Activated T-helper 1 cell treated with anti-CD3 and anti-CD28 coated beads, Interleukin-12 subunit alpha, Interleukin-12 subunit beta, Interleukin-2, Interleukin-4 antibody, amounts not matched to agents 30 ng/mL and 10 ng/mL and 1 ng/mL, durations not matched to agents 14 hours and 24 hours and 36 hours (primary cell): ENCODE measurements around the gene TMEM52B. TPM values are rescaled to one million over a fixed set of nuclear protein-coding genes. Genes with fewer than 3 reads are reported as not detected.
"Not testable (repeated sequence)": the region's sequence is repeated elsewhere in the genome, so short reads cannot be mapped to it uniquely, and the experiment has no call there.

ENCODE experiments used
- DNase-seq: peaks from one replicate; pipeline ENCODE4 v3.0.0; 2021; ENCODE audit warnings: low spot score
- H3K27ac Mint-ChIP-seq: one replicate; pipeline ENCODE4 v1.8.0; 2021; ENCODE audit warnings: mild to moderate bottlenecking, mixed read lengths
- H3K27me3 Mint-ChIP-seq: one replicate; pipeline ENCODE4 v1.8.0; 2022; ENCODE audit warnings: mild to moderate bottlenecking, moderate library complexity, mixed read lengths; ENCODE audit not compliant: insufficient read depth
- H3K36me3 Mint-ChIP-seq: one replicate; pipeline ENCODE4 v1.8.0; 2021; ENCODE audit warnings: low read depth, mixed read lengths
- H3K4me1 Mint-ChIP-seq: one replicate; pipeline ENCODE4 v1.8.0; 2021; ENCODE audit warnings: low read depth, mixed read lengths
- H3K4me3 Mint-ChIP-seq: one replicate; pipeline ENCODE4 v1.8.0; 2021; ENCODE audit warnings: mild to moderate bottlenecking, moderate library complexity, mixed read lengths
- H3K9me3 Mint-ChIP-seq: one replicate; pipeline ENCODE4 v1.8.0; 2021; ENCODE audit warnings: mixed read lengths
- intact Hi-C: fragments of 100-400 bp; cut with micrococcal nuclease; formaldehyde crosslinking; loops from one replicate; pipeline ENCODE4 v1.15.1; 2024
- total RNA-seq: library from RNA; stranded (reverse); gene quantifications from 2 replicates; pipeline ENCODE4 v1.2.3, GENCODE V29; 2022

The TMEM52B gene
- total RNA-seq, 1 donor from 2014 or later = not detected

- no peaks in the 10 kb centered on the region for H3K9me3 Mint-ChIP-seq
- no peak overlapping the region for H3K27ac Mint-ChIP-seq
- H3K4me3 Mint-ChIP-seq = no peak overlapping the region
- H3K36me3 Mint-ChIP-seq = no peaks in the 10 kb centered on the region
- H3K4me1 Mint-ChIP-seq = no peaks in the 10 kb centered on the region
- intact Hi-C loops = no loop called here
- H3K27me3 Mint-ChIP-seq = peaks cover 25% of the 10 kb centered on the region
- DNase-seq = no peak
Measured at GRCh38 chr12:10205220-10205807, 26.5 kb downstream of the TMEM52B start.

GRCh38 chr12:10207136-10207535 lies 28.3 kb downstream of the TMEM52B start:
- intact Hi-C loops = no loop called here
- no peaks in the 10 kb centered on the region for H3K9me3 Mint-ChIP-seq
- H3K4me1 Mint-ChIP-seq = peaks cover 4% of the 10 kb centered on the region
- H3K4me3 Mint-ChIP-seq = no peak overlapping the region
- H3K36me3 Mint-ChIP-seq = no peaks in the 10 kb centered on the region
- peaks cover 27% of the 10 kb centered on the region for H3K27me3 Mint-ChIP-seq
- no peak for DNase-seq
- no peak overlapping the region for H3K27ac Mint-ChIP-seq

DNA sequence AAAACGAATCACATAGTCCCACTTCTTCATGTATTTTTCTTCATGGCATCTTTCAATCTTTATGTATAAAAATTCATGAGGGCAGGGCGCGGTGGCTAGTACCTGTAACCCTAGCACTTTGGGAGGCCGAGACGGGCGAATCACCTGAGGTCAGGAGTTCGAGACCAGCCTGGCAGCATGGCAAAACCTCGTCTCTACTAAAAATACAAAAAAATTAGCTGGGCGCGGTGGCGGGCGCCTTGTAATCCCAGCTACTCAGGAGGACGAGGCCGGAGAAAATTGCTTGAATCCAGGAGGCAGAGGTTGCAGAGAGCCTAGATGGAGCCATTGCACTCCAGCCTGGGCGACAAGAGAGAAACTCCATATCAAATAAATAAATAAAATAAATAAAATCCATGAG lies 31.4 kb downstream of the TMEM52B start:
- Mint-ChIP-seq H3K9me3 (no peaks in the 10 kb centered on the region), H3K36me3 (no peaks in the 10 kb centered on the region), H3K27me3 (peaks cover 30% of the 10 kb centered on the region), H3K4me1 (peaks cover 28% of the 10 kb centered on the region), H3K27ac (no peak overlapping the region), H3K4me3 (no peak overlapping the region)
- no peak for DNase-seq
- intact Hi-C loops = loop anchor here (5.0 to 10.0 kb wide), 2 partner anchors 458 to 555 kb away; no protein-coding TSS in a partner anchor

GRCh38 chr12:10211101-10211939 lies 32.5 kb downstream of the TMEM52B start:
- H3K9me3 Mint-ChIP-seq = no peaks in the 10 kb centered on the region

GRCh38 chr12:10211940-10212738 lies 33.3 kb downstream of the TMEM52B start:
- Mint-ChIP-seq H3K36me3 (no peaks in the 10 kb centered on the region), H3K27ac (peak overlapping the region; percentile 93), H3K4me1 (peaks cover 32% of the 10 kb centered on the region), H3K27me3 (peaks cover 25% of the 10 kb centered on the region), H3K4me3 (peak overlapping the region; percentile 84), H3K9me3 (no peaks in the 10 kb centered on the region)
- peak; percentile 76 for DNase-seq
- intact Hi-C loops = loop anchor here (1.0 to 10.0 kb wide), 9 partner anchors 59 to 1187 kb away; partner anchors contain the start of genes CLEC2B and MAGOHB

More at GRCh38 chr12:10211101-10211939, 32.5 kb downstream of the TMEM52B start:
- Mint-ChIP-seq H3K36me3 (no peaks in the 10 kb centered on the region), H3K4me1 (peaks cover 32% of the 10 kb centered on the region), H3K27ac (no peak overlapping the region), H3K4me3 (no peak overlapping the region), H3K27me3 (peaks cover 29% of the 10 kb centered on the region)
- DNase-seq = no peak
- intact Hi-C loops = loop anchor here (5.0 to 10.0 kb wide), 2 partner anchors 459 to 557 kb away; no protein-coding TSS in a partner anchor

DNA sequence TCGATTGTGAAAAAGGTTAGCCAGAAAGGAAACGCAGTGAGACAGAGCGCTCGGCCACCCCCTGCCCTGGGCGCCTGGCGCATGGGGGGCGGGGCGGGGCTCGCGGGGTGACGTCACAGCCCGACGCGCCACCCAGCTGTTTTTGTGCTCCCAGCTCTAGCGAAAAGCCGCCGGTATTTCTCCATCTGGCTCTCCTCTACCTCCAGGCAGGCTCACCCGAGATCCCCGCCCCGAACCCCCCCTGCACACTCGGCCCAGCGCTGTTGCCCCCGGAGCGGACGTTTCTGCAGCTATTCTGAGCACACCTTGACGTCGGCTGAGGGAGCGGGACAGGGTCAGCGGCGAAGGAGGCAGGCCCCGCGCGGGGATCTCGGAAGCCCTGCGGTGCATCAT lies 33.9 kb downstream of the TMEM52B start, which contains the start of gene GABARAPL1:
Gene GABARAPL1 (plus strand): TSS at position 139 of the 393 bp plus-strand sequence. CDS start 253 bp downstream, at position 392.
- Mint-ChIP-seq H3K36me3 (no peaks in the 10 kb centered on the region), H3K27ac (peak within 1 kb of the TSS; percentile 93), H3K4me3 (peak within 1 kb of the TSS; percentile 84), H3K27me3 (peaks cover 20% of the 10 kb centered on the region), H3K9me3 (no peaks in the 10 kb centered on the region), H3K4me1 (peaks cover 32% of the 10 kb centered on the region)
- intact Hi-C loops = loop anchor here (1.0 to 10.0 kb wide), 11 partner anchors 60 to 1188 kb away; partner anchors contain the start of genes CLEC2B, MAGOHB and STYK1
- DNase-seq = peak; percentile 67

- peaks cover 32% of the 10 kb centered on the region for H3K4me1 Mint-ChIP-seq
Measured at GRCh38 chr12:10213168-10214135, 34.6 kb downstream of the TMEM52B start.

GRCh38 chr12:10214136-10214894 lies 35.5 kb downstream of the TMEM52B start:
- H3K9me3 Mint-ChIP-seq = no peaks in the 10 kb centered on the region
- intact Hi-C loops = loop anchor here (5.0 to 10.0 kb wide), 2 partner anchors 462 to 560 kb away; no protein-coding TSS in a partner anchor
- H3K27ac Mint-ChIP-seq = peak overlapping the region; percentile 77

More at GRCh38 chr12:10213168-10214135, 34.6 kb downstream of the TMEM52B start:
- Mint-ChIP-seq H3K27me3 (peaks cover 16% of the 10 kb centered on the region), H3K27ac (peak overlapping the region; percentile 77), H3K4me3 (peak overlapping the region; percentile 84), H3K9me3 (no peaks in the 10 kb centered on the region), H3K36me3 (no peaks in the 10 kb centered on the region)
- intact Hi-C loops = loop anchor here (1.0 to 10.0 kb wide), 9 partner anchors 61 to 1189 kb away; partner anchors contain the start of genes MAGOHB and STYK1
- peak; percentile 48 for DNase-seq

GRCh38 chr12:10214895-10215267 lies 36.0 kb downstream of the TMEM52B start:
- Mint-ChIP-seq H3K27ac (no peak overlapping the region), H3K27me3 (peaks cover 16% of the 10 kb centered on the region), H3K36me3 (no peaks in the 10 kb centered on the region), H3K4me3 (peak overlapping the region; percentile 0), H3K9me3 (no peaks in the 10 kb centered on the region), H3K4me1 (peaks cover 32% of the 10 kb centered on the region)
- DNase-seq = no peak
- intact Hi-C loops = loop anchor here (5.0 to 10.0 kb wide), 2 partner anchors 463 to 560 kb away; no protein-coding TSS in a partner anchor

More at GRCh38 chr12:10214136-10214894, 35.5 kb downstream of the TMEM52B start:
- no peak for DNase-seq
- peaks cover 16% of the 10 kb centered on the region for H3K27me3 Mint-ChIP-seq
- H3K4me1 Mint-ChIP-seq = peaks cover 32% of the 10 kb centered on the region
- peak overlapping the region; percentile 84 for H3K4me3 Mint-ChIP-seq
- H3K36me3 Mint-ChIP-seq = no peaks in the 10 kb centered on the region

GRCh38 chr12:10215436-10215835 lies 36.6 kb downstream of the TMEM52B start:
- peaks cover 32% of the 10 kb centered on the region for H3K4me1 Mint-ChIP-seq
- no peaks in the 10 kb centered on the region for H3K9me3 Mint-ChIP-seq
- peaks cover 16% of the 10 kb centered on the region for H3K27me3 Mint-ChIP-seq
- intact Hi-C loops = loop anchor here (10.0 kb wide), 1 partner anchor 561 kb away; no protein-coding TSS in a partner anchor
- DNase-seq = no peak
- no peak overlapping the region for H3K27ac Mint-ChIP-seq
- no peak overlapping the region for H3K4me3 Mint-ChIP-seq
- peaks cover 2% of the 10 kb centered on the region for H3K36me3 Mint-ChIP-seq

DNA sequence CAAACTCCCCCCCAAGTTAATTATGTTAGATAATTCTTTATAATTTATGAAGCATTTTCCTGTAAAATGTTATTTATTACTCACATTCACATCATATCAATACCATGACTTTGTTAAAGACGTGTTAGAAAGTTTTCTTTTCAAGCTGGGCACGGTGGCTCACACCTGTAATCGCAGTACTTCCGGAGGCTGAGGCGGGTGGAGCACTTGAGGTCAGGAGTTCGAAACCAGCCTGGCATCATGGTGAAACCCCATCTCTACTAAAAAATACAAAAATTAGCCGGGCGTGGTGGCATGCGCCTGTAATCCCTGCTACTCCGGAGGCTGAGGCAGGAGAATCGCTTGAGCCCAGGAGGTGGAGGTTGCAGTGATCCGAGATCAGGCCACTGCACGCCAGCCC lies 37.1 kb downstream of the TMEM52B start:
- H3K36me3 Mint-ChIP-seq, DNase-seq, H3K4me3 Mint-ChIP-seq, H3K27ac Mint-ChIP-seq, H3K9me3 Mint-ChIP-seq: not testable (repeated sequence)
- Mint-ChIP-seq H3K4me1 (peaks cover 32% of the 10 kb centered on the region), H3K27me3 (peaks cover 13% of the 10 kb centered on the region)
- intact Hi-C loops = loop anchor here (10.0 kb wide), 1 partner anchor 561 kb away; no protein-coding TSS in a partner anchor
